ENCODE data around the gene AHDC1.
"Not testable (repeated sequence)": the region's sequence is repeated elsewhere in the genome, so short reads cannot be mapped to it uniquely, and the experiment has no call there.

The AHDC1 gene

DNA sequence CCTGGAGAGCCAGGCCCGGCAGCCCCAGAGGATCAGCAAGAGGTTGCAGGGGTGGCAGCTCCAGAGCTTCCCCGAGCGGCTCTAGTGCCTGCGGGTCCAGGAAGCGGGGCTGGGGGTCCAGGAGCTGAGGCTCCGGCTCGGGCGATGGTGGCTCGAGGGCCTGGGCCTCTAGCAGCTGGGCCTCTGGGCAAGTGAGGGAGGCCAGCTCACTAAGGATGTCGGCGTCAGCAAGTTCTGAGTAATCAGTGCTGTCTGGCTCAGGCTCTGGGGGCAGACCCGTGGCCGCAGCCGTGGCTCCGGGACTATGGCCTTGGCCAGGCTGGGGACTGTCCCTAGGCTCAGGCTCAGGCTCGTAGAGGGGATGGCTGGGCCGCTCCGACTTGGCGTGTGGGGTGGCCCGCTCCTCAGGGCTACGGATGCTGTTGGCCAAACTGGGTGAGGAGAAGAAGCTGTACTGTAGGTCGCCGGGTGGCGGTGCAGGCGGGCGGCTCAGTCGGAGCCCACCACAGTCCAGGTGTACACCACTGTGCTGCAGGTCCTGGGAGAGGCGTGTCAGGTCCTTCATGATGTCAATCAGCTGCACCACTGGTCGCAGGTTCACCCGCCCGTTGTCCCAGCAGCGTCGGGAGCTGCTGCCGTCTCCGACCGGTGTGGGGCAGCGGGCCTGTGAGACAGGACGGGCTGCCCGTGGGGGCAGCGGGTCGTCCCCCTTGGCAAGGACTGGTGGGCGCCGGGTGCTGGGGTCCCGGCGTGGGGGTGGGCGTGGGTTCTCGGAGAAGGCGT, 52.6 kb downstream of the AHDC1 start:
- DNase-seq (ENCODE audit: low spot score) = no peak

DNA sequence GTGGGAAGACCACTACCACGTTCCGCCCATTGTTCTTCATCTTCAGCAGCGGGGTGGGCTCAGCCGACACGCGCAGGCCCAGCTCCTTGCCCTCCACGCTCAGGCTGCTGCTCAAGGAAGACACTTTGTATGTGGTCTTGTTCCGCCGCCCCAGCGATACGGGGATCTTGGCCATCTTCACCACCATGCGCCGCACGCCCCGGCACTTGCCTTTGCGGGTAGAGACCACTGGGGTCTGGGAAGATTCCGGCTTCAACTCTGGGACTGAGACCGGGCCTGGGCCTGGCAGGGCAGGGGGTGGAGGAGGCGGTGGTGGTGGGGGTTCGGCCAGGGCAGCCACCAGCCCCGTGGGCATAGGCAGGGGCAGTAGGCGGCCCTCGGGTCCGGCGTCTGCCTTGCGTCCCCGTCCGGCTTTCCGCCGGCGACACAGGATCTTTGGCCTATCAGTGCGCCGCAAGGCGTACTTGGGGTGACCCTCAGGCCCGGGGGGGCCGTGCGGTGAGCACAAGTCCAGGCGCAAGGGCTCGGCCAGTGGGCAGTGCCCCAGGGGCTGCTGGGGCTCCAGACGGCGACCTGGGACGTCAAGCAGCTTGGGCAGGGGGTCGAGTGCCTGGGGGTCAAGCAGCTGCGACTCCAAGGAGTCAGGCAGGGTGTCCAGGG, 53.3 kb downstream of the AHDC1 start:
- DNase-seq (ENCODE audit: low spot score) = no peak

- no peak for DNase-seq (ENCODE audit: low spot score)
These were observed 54.0 kb downstream of the AHDC1 start for GRCh38 chr1:27549807-27550408.

DNA sequence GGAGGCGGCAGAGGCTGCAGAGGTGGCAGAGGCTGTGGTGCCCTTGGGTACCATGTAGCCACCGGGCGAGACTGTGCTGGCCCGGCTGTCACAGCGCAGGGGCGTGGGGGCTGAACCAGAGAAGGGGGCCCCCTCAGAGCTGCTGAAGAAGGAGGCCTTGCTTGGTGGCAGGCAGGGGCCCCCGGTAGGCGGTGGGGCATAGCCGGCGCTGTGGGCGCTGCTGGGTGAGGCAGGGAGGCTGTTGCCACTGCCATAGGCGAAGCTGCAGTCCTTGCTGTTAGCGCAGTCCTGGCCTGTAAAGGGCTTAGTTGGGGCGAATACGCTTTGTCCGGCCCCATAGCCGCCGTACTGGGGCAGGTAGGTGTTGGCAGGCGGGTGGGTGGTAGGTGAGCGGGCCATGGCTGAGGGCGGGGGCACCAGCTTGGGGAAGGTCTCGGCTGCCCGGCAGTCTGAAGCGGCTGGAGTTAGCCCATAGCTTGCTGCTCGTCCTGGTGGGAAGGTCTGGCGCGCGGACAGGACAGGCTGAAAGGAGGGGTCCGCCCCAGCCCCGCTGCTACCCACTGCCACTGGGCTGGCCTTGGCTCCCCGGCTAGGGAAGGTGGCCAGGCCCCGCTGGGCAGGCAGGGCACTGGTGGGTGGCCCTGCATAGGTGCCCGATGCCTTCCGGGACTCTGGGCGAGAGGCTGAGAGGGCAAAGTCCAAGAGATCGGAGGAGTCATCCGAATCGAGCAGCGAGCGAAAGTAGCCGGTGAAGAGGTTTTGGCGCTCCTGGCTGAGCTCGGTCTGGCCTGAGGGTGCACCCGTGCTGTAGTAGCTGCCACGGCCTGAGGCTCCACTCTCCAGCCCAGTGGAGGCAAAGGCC, 54.9 kb downstream of the AHDC1 start:
- no peak for DNase-seq (ENCODE audit: low spot score)

DNA sequence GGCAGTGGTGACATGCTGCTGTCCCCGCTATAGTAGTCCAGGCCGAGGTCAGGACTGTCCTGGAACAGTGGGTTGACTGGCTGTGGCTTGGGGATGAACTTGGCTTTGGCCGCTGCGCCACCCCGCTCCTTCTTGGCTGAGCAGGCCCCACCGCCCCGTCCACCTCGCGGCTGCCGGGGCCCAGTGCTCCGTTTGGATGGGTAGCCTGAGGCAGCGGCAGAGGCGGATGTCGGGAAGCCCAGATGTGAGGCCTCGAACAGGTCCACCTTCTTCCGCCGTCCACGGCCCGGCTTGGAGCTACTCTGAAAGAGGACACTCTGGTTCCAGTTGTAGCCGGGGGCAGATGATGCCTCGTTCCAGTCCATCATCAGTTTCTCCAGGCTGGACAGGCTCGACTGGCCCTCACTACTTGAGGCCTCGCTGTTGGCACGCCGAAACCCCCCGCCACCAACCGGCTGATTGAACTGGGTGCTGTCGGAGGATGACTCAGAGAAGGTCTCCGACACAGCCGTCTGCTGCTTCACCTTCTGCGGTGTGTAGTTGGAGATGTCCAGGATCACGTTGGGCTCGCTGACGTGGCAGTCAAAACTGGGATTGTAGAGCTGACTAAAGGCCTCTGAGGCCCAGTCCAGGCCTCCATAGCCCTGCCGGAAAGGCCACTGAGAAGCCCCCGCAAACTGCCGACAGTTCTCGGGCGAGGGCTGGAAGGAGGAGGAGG, 55.6 kb downstream of the AHDC1 start:
- no peak for DNase-seq (ENCODE audit: low spot score)

DNA sequence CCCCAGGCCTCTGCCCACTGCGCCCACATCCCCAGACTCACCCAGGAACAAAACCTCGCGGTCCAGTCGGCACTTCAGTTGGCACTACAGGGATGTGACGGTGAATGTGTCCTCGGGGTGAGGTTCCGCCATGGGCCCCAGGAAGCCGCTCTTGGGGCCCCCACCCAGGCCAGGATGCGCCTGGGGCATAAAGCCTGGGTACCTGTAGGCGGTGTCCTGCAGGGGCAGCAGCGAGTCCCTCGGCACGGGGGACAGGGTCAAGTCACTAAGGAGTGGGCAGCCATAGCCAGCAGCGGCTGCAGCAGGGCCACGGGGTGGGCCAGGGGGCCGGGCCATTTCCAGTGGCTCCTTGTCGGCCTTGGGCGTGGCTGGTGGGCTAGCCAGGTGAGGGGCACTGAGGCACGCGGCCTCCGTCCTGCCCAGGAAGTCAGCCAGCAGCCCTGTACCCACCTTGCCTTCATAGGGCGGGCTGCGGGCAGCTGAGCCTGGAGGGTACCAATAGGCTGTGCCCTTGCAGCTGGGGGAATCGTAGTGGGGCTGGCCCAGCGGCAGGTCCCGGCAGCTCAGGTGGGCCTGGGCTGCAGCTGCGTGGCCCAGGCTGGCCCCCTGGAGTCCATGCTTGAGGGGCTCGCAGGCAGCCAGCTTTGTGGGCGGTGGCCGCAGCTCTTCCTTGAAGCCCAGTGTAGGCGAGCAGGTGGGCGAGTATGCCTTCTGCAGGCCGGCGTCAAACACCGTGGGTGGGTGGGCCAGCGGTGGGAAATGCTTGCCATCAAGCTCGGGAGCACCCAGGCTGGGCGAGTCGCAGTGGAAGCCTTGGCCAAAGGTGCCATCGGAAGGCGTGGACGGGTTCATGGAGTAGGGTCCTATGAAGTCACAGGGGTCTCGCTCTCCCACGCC, 56.5 kb downstream of the AHDC1 start:
- DNase-seq (ENCODE audit: low spot score) = no peak

- DNase-seq (ENCODE audit: low spot score) = no peak
These were observed 58.1 kb downstream of the AHDC1 start for GRCh38 chr1:27545876-27546275.

- DNase-seq (ENCODE audit: low spot score) = no peak
These were observed 58.7 kb downstream of the AHDC1 start for GRCh38 chr1:27545271-27545670.

DNA sequence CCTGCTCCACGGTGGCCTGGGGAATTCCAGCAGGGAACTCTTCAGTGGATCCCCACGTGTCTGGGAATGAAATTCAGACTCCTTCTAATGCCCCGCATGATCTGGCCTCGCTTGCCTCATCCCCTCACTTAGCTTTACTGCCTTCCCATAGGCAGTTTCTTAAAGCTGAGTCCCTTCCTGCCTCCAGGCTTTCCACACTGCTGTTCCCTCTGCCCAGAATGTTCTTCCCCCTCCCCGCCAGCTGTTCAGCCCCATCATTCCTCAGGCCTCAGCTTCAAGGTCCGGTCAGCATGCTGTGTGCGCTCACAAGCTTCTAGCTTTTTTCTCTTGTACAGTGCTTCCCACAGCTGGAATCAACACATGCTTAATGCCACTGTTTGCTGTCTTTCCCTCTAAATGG, 59.1 kb downstream of the AHDC1 start:
- no peak for DNase-seq (ENCODE audit: low spot score)

DNA sequence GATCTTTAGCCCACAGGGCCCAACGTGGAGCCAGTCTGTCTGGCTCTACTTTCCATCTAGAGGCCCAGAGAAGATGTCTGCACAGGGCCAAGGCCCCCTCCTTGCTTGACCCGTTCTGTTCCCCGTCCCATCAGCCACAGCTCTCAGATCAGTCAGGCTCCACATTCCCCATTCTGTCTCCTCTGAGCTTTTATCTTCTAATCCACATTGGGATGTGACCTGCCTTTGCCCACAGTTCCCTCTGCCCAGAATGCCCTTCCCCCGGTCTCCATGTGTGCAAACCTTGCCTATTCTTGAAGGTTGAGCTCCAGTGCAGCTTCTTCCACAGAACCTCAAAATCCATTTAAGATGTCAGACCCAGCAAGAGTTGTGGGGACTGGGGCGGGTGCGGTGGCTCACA, 60.7 kb downstream of the AHDC1 start:
- no peak for DNase-seq (ENCODE audit: low spot score)

DNA sequence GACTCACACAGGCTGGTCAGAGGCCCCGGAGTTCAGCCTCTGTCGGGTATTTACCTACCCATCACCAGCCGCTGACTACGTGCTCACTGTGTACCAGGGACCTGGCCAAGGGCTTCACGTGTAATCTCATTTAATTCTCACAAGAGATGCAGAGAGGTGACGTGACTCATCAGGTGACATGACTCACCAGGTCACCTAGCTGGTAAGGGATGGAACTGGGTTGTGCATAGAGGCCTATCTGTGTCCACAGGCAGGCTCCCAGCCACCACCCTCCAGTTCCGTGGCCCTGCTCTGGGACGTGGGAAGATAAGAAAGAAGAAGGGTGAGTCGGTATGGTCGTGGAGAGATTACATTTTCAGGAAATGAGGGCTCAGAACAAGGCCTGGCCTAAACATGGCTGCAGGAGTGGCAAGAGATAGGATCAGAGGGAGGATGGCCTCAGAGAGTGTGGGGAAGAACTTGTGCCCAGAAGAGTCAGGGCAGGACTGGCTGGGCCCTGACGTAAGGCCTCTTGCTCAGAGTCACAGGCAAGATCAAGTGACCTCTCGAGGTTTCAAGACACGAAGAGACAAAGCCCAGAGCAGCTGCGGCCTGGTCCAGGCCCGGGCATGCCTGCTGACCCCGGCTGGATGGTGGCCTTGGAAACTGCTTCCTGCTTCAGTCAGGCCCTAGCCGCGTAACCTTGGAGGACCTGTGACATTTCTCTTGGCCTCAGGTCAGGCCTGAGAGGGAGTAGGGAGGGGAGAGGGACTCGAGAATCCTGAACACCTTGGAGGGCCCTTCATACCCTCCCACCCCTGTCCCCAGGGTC, 61.3 kb downstream of the AHDC1 start:
- DNase-seq (ENCODE audit: low spot score) = no peak

DNA sequence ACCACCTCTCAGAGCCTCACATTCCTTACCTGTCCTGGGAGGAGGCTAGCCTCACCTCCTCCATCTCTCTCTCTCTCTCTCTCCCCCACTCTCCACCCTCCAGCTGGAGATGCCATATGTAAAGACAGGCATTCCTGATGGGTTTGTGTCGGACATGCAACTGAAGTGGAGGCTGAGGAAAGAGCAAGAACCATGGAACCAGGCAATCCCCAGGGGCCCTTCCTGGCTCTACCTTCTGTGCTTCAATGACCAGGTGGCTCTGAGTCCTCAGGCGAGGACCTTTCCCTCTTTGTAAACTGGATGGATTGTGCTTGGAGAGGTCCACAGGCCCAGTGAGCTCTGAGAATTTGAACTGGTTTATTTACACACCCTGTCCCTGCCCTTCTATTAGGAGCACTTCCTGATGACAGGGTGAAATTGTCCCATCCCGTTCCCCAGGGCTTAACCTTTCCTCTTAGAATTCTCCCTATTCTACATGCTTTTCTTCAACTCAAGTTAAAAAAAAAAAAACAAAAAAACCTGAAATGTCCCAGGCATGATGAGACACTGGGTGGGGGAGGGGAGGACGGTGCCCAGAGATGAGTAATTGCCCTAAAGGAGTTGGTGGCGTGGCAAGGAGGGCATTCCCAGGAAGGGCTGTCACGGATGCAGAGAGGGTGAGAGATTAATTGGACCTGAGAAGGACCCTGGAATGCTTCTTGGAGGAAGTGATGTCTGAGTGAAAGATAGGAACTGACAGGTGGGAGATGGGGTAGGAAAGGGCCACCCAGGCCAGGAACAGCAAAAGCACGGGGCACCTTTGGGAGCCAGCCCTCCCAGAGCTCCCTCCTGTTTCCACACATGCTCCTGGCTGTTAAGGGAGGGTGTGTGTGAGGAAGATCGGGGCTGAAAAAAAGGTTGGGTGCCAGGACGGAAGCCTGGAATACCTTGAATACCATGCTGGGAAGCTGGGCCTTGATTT, 63.8 kb downstream of the AHDC1 start:
- DNase-seq (ENCODE audit: low spot score) = no peak

- DNase-seq (ENCODE audit: low spot score) = no peak
These were observed 65.2 kb downstream of the AHDC1 start for GRCh38 chr1:27538793-27539192.

DNA sequence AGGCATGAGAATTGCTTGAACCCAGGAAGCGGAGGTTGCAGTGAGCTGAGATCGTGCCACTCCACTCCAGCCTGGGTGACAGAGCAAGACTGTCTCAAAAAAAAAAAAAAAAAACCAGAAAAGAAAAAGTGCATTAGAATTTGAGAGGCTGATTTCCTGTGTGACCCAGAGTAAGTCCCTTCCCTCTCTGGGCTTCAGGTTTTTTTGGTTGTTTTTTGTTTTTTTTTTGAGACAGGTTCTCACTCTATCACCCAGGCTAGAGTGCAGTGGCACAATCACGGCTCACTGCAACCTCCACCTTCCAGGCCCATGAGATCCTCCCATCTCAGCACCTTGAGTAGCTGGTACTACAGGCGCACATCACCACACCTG, 65.7 kb downstream of the AHDC1 start:
- not testable (repeated sequence) for DNase-seq (ENCODE audit: low spot score)

GRCh38 chr1:27536767-27537166, 67.2 kb downstream of the AHDC1 start:
- peak; percentile 82 for DNase-seq (ENCODE audit: low spot score)

DNA sequence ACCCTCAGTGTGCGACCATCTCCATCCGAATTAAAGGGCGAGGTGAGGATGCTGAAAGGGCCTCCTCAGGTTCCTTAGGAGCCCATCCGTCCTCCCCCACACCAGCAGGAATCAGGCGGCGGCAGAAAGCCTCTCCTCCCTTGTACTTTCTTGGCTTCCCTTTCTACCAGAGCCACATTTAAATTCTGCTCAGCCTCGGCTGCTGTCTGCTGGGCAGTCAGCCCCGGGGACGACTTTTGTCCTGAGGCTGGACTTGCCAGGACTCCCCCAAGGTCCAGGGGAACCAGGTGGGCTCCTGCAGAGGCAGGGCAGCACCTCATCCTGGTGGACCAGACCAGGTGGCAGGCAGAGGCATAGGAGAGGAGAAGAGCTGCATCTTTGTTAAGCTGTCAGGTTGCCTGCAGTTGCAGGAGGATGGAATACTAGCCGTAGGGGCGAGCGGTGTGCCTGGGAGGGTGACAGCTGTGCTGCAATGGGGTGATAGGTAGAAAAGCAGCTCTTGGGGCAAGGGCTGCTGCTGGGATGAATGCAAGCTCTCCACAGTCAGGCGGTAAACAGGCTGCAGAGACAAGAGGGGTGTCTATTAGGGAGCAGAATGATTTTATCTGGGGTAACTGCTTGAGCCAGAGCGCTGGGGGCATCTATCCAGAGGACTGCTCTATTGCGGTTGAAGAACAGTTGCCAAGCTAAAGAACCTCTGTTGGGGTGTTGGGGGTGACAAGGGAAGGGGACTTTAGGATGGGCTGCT, 67.8 kb downstream of the AHDC1 start:
- DNase-seq (ENCODE audit: low spot score) = peak; percentile 70

GRCh38 chr1:27535386-27535785, 68.6 kb downstream of the AHDC1 start:
- DNase-seq (ENCODE audit: low spot score) = no peak
